Spleen (tissue), 11 donors: ENCODE data around the gene RNLS. TPM values are rescaled to one million over a fixed set of nuclear protein-coding genes. Genes with fewer than 3 reads are reported as not detected.

Source experiments
- DNase-seq: peaks from one replicate; pipeline ENCODE4 v3.0.0-alpha.2; 2020
- H3K27ac ChIP-seq, 8 donors: fragments of 200-600 bp; sonication (generic) in 7 of 8; 1 replicate in 4 of 8; 2 replicates in 4 of 8; pipeline versions ENCODE4 v1.5.0 to v1.8.0; 2016 to 2021; ENCODE audit warnings: inconsistent platforms in 4 of 8, mild to moderate bottlenecking in 4 of 8, moderate library complexity in 1 of 8
- H3K27me3 ChIP-seq, 7 donors: fragments of 200-600 bp; sonication (generic) in 6 of 7; replicated peaks in 1 of 7; 1 replicate in 4 of 7; 2 replicates in 3 of 7; pipeline versions ENCODE4 v1.5.0 to v1.8.0; 2016 to 2021; ENCODE audit warnings: inconsistent platforms in 3 of 7, mild to moderate bottlenecking in 1 of 7
- H3K36me3 ChIP-seq, 6 donors: fragments of 200-600 bp; sonication (generic) in 5 of 6; 1 replicate in 4 of 6; 2 replicates in 2 of 6; pipeline versions ENCODE4 v1.5.0 to v1.8.0; 2016 to 2021; ENCODE audit warnings: inconsistent platforms in 2 of 6
- H3K4me1 ChIP-seq, 6 donors: fragments of 200-600 bp; sonication (generic) in 5 of 6; 1 replicate in 3 of 6; 2 replicates in 3 of 6; pipeline versions ENCODE4 v1.5.0 to v1.8.0; 2016 to 2021; ENCODE audit warnings: inconsistent platforms in 3 of 6
- H3K4me3 ChIP-seq, 8 donors: fragments of 200-600 bp; sonication (generic) in 7 of 8; 1 replicate in 4 of 8; 2 replicates in 4 of 8; pipeline versions ENCODE4 v1.5.0 to v1.8.0; 2016 to 2021; ENCODE audit warnings: inconsistent platforms in 4 of 8, mild to moderate bottlenecking in 4 of 8, moderate library complexity in 2 of 8
- H3K9me3 ChIP-seq, 8 donors: fragments of 200-600 bp; sonication (generic) in 7 of 8; 1 replicate in 4 of 8; 2 replicates in 4 of 8; pipeline versions ENCODE4 v1.5.0 to v1.8.0; 2016 to 2021; ENCODE audit warnings: inconsistent platforms in 4 of 8
- POLR2A ChIP-seq, 3 donors: fragments of 450-650 bp; IDR thresholded peaks; one replicate each; pipeline ENCODE4 v1.5.1; 2017; ENCODE audit warnings: antibody characterized with exemption in 3 of 3, mild to moderate bottlenecking in 1 of 3
- POLR2AphosphoS5 ChIP-seq, 3 donors: sonication (generic); formaldehyde crosslinking; IDR thresholded peaks; one replicate each; pipeline ENCODE4 v1.5.1; 2017; ENCODE audit warnings: antibody characterized with exemption in 3 of 3
- WGBS, 5 donors: extraction: QIAGEN DNeasy Blood & Tissue Kit in 3 of 5; methylation state at CpG; one replicate each; pipeline versions ENCODE4 v1.1.5 to v1.1.7; 2013 to 2018; 5-methylcytosine and 5-hydroxymethylcytosine counted together
- intact Hi-C: fragments of 100-400 bp; cut with DNase I; formaldehyde crosslinking; loops from one replicate; pipeline ENCODE4 v1.15.0; 2023; ENCODE audit warnings: low total_unique reads
- polyA plus RNA-seq, 3 donors: library from polyadenylated mRNA; stranded (reverse); fragments of 200-250 nt; gene quantifications; one replicate each; pipeline ENCODE4 v1.2.1, GENCODE V29; 2013
- small RNA-seq, 4 donors: library from RNA; depleted of rRNA; stranded (forward); fragments of <200 nt; gene quantifications; one replicate each; pipeline ENCODE3, GENCODE V24; 2016
- total RNA-seq, 7 donors: library from RNA; depleted of rRNA in 3 of 7; stranded (reverse); fragments of >200 nt in 3 of 7; fragmentation: NEBNext Ultra II Directional in 4 of 7; extraction: Animal tissue kit (Norgen Biotek cat#: 25700) in 4 of 7; gene quantifications; one replicate each; pipeline versions ENCODE4 v1.1.0 to v1.2.1, GENCODE V29; 2016 to 2021
- TF ChIP-seq, protein P1 (sequence below), 11 experiments: fragments of 200-600 bp in 7 of 11; fragments of 450-650 bp in 4 of 11; sonication (generic) in 4 of 11; IDR thresholded peaks in 8 of 11; conservative IDR thresholded peaks in 3 of 11; 1 replicate in 7 of 11; 2 replicates in 4 of 11; pipeline versions ENCODE4 v1.4.0 to v1.8.0; 2016 to 2021; ENCODE audit warnings: antibody characterized with exemption in 11 of 11, inconsistent platforms in 4 of 11, mild to moderate bottlenecking in 1 of 11
- donor health status: healthy with polysubstance abuse.
- donor health status: DM: no; HTN: no; CAD: no; lungs with moderate emphysema.
- donor health status: DM: no; HTN: no; CAD: no.
- donor health status: Bipolar disorder and iron deficiency.
- donor health status: healthy.
- donor health status: DM: no; HTN: no; CAD: no.
- donor health status: DM: yes; HTN: yes; CAD: no.

RNLS gene
- total and polyA plus RNA-seq, 10 donors = 4.5 to 28.8 (median 8.5) TPM

DNA sequence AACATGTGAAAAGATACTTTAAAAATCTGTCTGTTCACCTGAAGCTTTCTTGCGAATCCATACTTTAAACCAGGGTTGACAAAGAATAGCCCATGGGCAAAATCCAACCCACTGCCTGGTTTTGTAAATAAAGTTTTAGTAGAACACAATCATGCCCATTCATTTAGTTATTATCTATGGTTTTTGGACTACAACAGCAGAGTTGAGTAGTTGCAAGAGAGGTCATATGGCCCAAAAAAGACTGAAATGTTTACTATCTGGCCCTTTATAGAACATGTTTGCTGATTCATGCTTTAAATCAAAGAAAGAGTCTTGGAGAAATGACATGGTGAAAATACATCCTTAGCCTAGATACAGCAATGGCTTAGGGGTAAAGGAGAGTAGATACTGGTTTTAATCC, 356.2 kb downstream of the RNLS start:
- H3K27me3 ChIP-seq = no peaks in the 10 kb centered on the region
- peak overlapping the region in 5 of 8 donors; percentile 1 to 55 (median 41) for H3K27ac ChIP-seq
- intact Hi-C loops = no loop called here
- H3K36me3 ChIP-seq = no peaks in the 10 kb centered on the region
- no peak for DNase-seq
- peaks cover 0 to 5% (median 0%) of the 10 kb centered on the region in 8 donors for H3K9me3 ChIP-seq
- TF ChIP-seq POLR2A (IDR thresholded peaks at IDR 0.05) = no peak
- no peak for TF ChIP-seq POLR2AphosphoS5 (IDR thresholded peaks at IDR 0.05)
- TF ChIP-seq, protein P1, sequence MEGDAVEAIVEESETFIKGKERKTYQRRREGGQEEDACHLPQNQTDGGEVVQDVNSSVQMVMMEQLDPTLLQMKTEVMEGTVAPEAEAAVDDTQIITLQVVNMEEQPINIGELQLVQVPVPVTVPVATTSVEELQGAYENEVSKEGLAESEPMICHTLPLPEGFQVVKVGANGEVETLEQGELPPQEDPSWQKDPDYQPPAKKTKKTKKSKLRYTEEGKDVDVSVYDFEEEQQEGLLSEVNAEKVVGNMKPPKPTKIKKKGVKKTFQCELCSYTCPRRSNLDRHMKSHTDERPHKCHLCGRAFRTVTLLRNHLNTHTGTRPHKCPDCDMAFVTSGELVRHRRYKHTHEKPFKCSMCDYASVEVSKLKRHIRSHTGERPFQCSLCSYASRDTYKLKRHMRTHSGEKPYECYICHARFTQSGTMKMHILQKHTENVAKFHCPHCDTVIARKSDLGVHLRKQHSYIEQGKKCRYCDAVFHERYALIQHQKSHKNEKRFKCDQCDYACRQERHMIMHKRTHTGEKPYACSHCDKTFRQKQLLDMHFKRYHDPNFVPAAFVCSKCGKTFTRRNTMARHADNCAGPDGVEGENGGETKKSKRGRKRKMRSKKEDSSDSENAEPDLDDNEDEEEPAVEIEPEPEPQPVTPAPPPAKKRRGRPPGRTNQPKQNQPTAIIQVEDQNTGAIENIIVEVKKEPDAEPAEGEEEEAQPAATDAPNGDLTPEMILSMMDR (IDR thresholded peaks at IDR 0.05 in 8 of 11, conservative IDR thresholded peaks at IDR 0.05 in 3 of 11) = no peak
- no peaks in the 10 kb centered on the region for H3K4me1 ChIP-seq
- no peak overlapping the region for H3K4me3 ChIP-seq
- 87 to 100% (median 96%) methylated on average over 1 of the region's 1 CpG for WGBS, 5 donors

DNA sequence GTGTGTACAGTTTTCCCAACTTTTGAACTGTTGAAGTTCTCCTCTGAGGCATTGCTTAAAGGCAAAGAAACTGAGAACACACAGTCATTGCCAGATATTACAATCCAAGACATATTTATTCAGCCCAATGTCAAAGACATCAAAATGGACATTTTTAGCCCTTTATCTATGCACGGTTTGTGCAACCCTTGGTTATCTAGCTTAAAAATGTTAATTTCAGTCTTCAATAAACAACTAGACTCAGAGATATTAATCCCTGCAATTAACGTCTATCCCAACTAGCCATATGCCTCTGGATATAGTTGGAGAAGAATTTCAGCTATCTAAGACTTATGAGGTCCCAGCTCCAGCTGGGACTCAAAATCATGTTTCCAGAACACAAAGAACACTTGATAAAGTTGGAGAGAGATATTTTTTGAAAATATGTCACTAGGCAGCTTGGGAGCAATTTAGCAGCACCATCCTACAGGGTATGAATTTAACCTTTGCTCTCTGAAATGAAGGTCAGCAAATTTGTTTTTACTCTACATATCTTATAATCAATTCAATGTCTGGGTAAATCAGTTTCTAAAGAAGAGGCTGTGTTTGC, 357.0 kb downstream of the RNLS start:
- 50 to 89% (median 86%) methylated on average over 2 of the region's 2 CpGs for WGBS, 5 donors
- Histone ChIP-seq H3K9me3 (peaks cover 0 to 5% (median 0%) of the 10 kb centered on the region in 8 donors), H3K27ac (peak overlapping the region in 2 of 8 donors; percentile 44 to 55), H3K4me1 (no peaks in the 10 kb centered on the region), H3K27me3 (no peaks in the 10 kb centered on the region), H3K36me3 (no peaks in the 10 kb centered on the region), H3K4me3 (no peak overlapping the region)
- TF ChIP-seq, protein P1 (IDR thresholded peaks at IDR 0.05 in 8 of 11, conservative IDR thresholded peaks at IDR 0.05 in 3 of 11) = no peak
- TF ChIP-seq POLR2AphosphoS5 (IDR thresholded peaks at IDR 0.05) = no peak
- intact Hi-C loops = no loop called here
- no peak for DNase-seq

Small RNA genes within 50 kb of the gene (small RNA-seq; reads per million reads assigned to genes)
- gene AL353149.1 = 0 reads per million in 4 donors
- gene RF00019 = 0 reads per million in 4 donors

Other genes starting within 250 kb of the RNLS start
- gene LIPJ, start 3.4 kb upstream of the RNLS start, total RNA-seq = under 1 TPM in 5 of 7 donors, not detected in 2; 0.10 to 0.33 (median 0.21) TPM
- under 1 TPM; 0.13 to 0.57 (median 0.27) TPM for gene LIPJ, start 3.4 kb upstream of the RNLS start, polyA plus RNA-seq
- not detected for gene LIPF, start 81.1 kb upstream of the RNLS start, total RNA-seq
- gene LIPF, start 81.1 kb upstream of the RNLS start, polyA plus RNA-seq = under 1 TPM in 2 of 3 donors, not detected in 1; 0.23 to 0.83 TPM
- not detected for gene LIPK, start 122.9 kb upstream of the RNLS start, total RNA-seq
- not detected for gene LIPK, start 122.9 kb upstream of the RNLS start, polyA plus RNA-seq
- gene LIPN, start 176.7 kb upstream of the RNLS start, total RNA-seq = 1 to 10 TPM in 4 of 7 donors, under 1 TPM in 1, not detected in 2; 0.92 to 7.1 (median 2.5) TPM
- gene LIPN, start 176.7 kb upstream of the RNLS start, polyA plus RNA-seq = under 1 TPM; 0.07 to 0.16 (median 0.08) TPM
- gene LIPM, start 219.4 kb upstream of the RNLS start, total RNA-seq = not detected
- not detected for gene LIPM, start 219.4 kb upstream of the RNLS start, polyA plus RNA-seq